Psoas muscle (tissue), 8 donors: ENCODE data around the gene GRM1. TPM values are rescaled to one million over a fixed set of nuclear protein-coding genes. Genes with fewer than 3 reads are reported as not detected.
"Not testable (repeated sequence)": the region's sequence is repeated elsewhere in the genome, so short reads cannot be mapped to it uniquely, and the experiment has no call there.

Experiments
- ATAC-seq, 4 donors: fragments of 200-7000 bp; cut with Tn5 transposase; one replicate each; pipeline ENCODE4 v1.9.1; 2020; ENCODE audit warnings: moderate library complexity in 3 of 4, mild to moderate bottlenecking in 2 of 4
- DNase-seq, 2 donors: peaks; one replicate each; pipeline ENCODE4 v3.0.0-alpha.2; 2020
- H3K27ac ChIP-seq: fragments of 200-600 bp; one replicate; pipeline ENCODE4 v1.8.0; 2022
- H3K27me3 ChIP-seq, 3 donors: fragments of 200-600 bp in 1 of 3; one replicate each; pipeline versions ENCODE4 v1.6.1 to v1.8.0; 2013 to 2022; ENCODE audit warnings: low read length in 2 of 3, mild to moderate bottlenecking in 2 of 3, moderate library complexity in 1 of 3; ENCODE audit not compliant: insufficient read depth in 3 of 3
- H3K36me3 ChIP-seq, 2 donors: fragments of 200-600 bp in 1 of 2; one replicate each; pipeline versions ENCODE4 v1.6.1 to v1.8.0; 2013 to 2022; ENCODE audit warnings: low read depth in 1 of 2, mild to moderate bottlenecking in 1 of 2, moderate library complexity in 1 of 2; ENCODE audit not compliant: insufficient read depth in 1 of 2
- H3K4me1 ChIP-seq: fragments of 200-600 bp; one replicate; pipeline ENCODE4 v1.8.0; 2022
- H3K4me3 ChIP-seq: fragments of 200-600 bp; one replicate; pipeline ENCODE4 v1.8.0; 2022; ENCODE audit warnings: mild to moderate bottlenecking
- H3K9me3 ChIP-seq: fragments of 200-600 bp; one replicate; pipeline ENCODE4 v1.8.0; 2022
- CTCF ChIP-seq: fragments of 200-600 bp; IDR thresholded peaks from one replicate; pipeline ENCODE4 v1.8.0; 2022; ENCODE audit warnings: antibody characterized with exemption
- WGBS, 3 donors: extraction: QIAGEN DNeasy Blood & Tissue Kit; methylation state at CpG; one replicate each; pipeline versions ENCODE4 v1.1.6 to v1.1.7; 2013; 5-methylcytosine and 5-hydroxymethylcytosine counted together
- intact Hi-C, 2 donors: fragments of 100-400 bp; cut with DNase I; formaldehyde crosslinking; loops; one replicate each; pipeline versions ENCODE4 v1.11.0 to v1.14.2; 2022
- polyA plus RNA-seq, 3 donors: library from polyadenylated mRNA; stranded (reverse); fragments of 200-250 nt; gene quantifications; one replicate each; pipeline ENCODE4 v1.2.3, GENCODE V29; 2013
- total RNA-seq, 4 donors: library from RNA; stranded (reverse); fragmentation: NEBNext Ultra II Directional in 2 of 4; extraction: Animal tissue kit (Norgen Biotek cat#: 25700) in 2 of 4; gene quantifications; one replicate each; pipeline versions ENCODE4 v1.2.1 to v1.2.4, GENCODE V29; 2021 to 2023
- donor health status: healthy with polysubstance abuse.
- donor health status: DM: no; HTN: no; CAD: no; lungs with moderate emphysema.
- donor health status: Bipolar disorder and iron deficiency.
- donor health status: healthy.
- donor health status: DM: yes; HTN: yes; CAD: no.
- donor health status: DM: no; HTN: no; CAD: no.
- donor health status: DM: no; HTN: no; CAD: no.
- donor health status: DM: yes; HTN: yes; CAD: no.

GRM1 gene
- total and polyA plus RNA-seq, 7 donors = 0.03 to 2.6 (median 0.07) TPM; not detected in 4

GRCh38 chr6:146269482-146269881 is 240.6 kb downstream of the GRM1 start:
- intact Hi-C loops = no loop called here
- no peak for ATAC-seq
- Histone ChIP-seq H3K4me1 (no peaks in the 10 kb centered on the region), H3K36me3 (no peaks in the 10 kb centered on the region), H3K27ac (no peak overlapping the region), H3K27me3 (no peaks in the 10 kb centered on the region), H3K4me3 (no peak overlapping the region), H3K9me3 (no peaks in the 10 kb centered on the region)
- DNase-seq = no peak
- no peak for TF ChIP-seq CTCF

DNA sequence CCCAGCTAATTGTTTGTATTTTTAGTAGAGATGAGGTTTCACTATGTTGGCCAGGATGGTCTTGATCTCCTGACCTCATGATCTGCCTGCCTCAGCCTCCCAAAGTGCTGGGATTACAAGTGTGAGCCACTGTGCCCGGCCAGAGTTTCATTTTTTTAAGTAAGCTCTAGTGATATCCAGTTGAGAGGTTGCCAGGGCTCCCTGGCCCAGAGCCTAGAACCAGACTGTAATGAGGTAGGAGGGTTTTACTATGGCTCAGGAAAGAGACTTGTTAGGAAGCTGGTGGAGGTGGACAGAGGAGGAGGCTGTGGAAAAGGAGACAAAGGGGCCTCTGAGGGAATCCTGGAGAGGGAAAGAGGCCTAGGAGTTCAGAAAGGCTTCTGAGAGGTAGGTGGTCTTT is 242.3 kb downstream of the GRM1 start:
- H3K27me3 ChIP-seq, intact Hi-C loops, H3K4me3 ChIP-seq, H3K4me1 ChIP-seq, ATAC-seq, H3K27ac ChIP-seq, H3K9me3 ChIP-seq, H3K36me3 ChIP-seq: not testable (repeated sequence)
- WGBS, 3 donors = 5 to 10% (median 9%) methylated on average over 1 of the region's 1 CpG
- DNase-seq = peak in 1 of 2 donors; percentile 55

DNA sequence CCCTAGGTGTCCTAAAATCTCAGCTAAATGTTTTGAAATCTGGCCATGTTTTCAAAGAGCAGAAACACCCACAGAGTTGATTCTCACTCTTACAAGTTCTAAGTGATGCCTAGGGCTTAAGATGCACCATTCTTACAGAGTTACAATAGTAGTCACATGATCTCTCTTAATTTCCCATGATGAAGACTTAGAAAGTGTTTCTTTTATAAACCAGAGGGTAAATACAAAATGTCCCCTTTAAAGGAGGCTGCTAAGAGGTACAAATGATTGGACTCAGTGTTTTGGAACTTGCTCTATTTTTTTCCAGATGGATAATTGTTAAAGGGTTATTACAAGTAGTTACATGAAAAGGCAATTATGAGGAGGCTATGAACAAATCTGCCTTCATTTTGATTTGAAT is 244.6 kb downstream of the GRM1 start:
- H3K27ac ChIP-seq = no peak overlapping the region
- no peak overlapping the region for H3K4me3 ChIP-seq
- ATAC-seq = no peak
- H3K4me1 ChIP-seq = no peaks in the 10 kb centered on the region
- no peak for DNase-seq
- no peak for TF ChIP-seq CTCF
- no peaks in the 10 kb centered on the region for H3K36me3 ChIP-seq
- intact Hi-C loops = no loop called here
- H3K27me3 ChIP-seq = no peaks in the 10 kb centered on the region
- H3K9me3 ChIP-seq = no peaks in the 10 kb centered on the region

- no peaks in the 10 kb centered on the region for H3K36me3 ChIP-seq
- no peak overlapping the region for H3K4me3 ChIP-seq
- no peak for TF ChIP-seq CTCF
- no peak overlapping the region for H3K27ac ChIP-seq
- H3K9me3 ChIP-seq = no peaks in the 10 kb centered on the region
- DNase-seq (no peak), ATAC-seq (no peak)
- WGBS, 3 donors = 67 to 74% (median 74%) methylated on average over 2 of the region's 2 CpGs
- H3K27me3 ChIP-seq = no peaks in the 10 kb centered on the region
- intact Hi-C loops = no loop called here
- no peaks in the 10 kb centered on the region for H3K4me1 ChIP-seq
These were observed 248.3 kb downstream of the GRM1 start for GRCh38 chr6:146277142-146277541.

GRCh38 chr6:146281651-146282362 is 252.9 kb downstream of the GRM1 start:
- Histone ChIP-seq H3K36me3 (no peaks in the 10 kb centered on the region), H3K4me3 (no peak overlapping the region), H3K27me3 (no peaks in the 10 kb centered on the region), H3K27ac (no peak overlapping the region), H3K9me3 (no peaks in the 10 kb centered on the region), H3K4me1 (peaks cover 5% of the 10 kb centered on the region)
- ATAC-seq (no peak), DNase-seq (no peak)
- TF ChIP-seq CTCF = no peak
- intact Hi-C loops = no loop called here
